ENCODE measurements around the gene ADAM8. TPM values are rescaled to one million over a fixed set of nuclear protein-coding genes. Genes with fewer than 3 reads are reported as not detected.

The ADAM8 gene
- total and polyA plus RNA-seq, 10 of the 15 experiments (the other 5 are each of a cell fraction or from before 2014, with no cell fraction given): 0.37 to 92.7 (median 21.7) TPM

- 61% methylated on average over 11 of the region's 11 CpGs for WGBS (ENCODE audit: insufficient coverage, insufficient replicate concordance, low lambda C conversion rate, missing lambda C conversion rate)
- no peak for DNase-seq (ENCODE audit: low read depth, low spot score)
- ChIA-PET POLR2A (no interaction called here), SMC1A (ENCODE audit: uncharacterized antibody, unreplicated experiment) (no interaction called here), CTCF (no interaction called here), RAD21 (ENCODE audit: unreplicated experiment) (no interaction called here)
- no peak for ATAC-seq
- Histone ChIP-seq H3K36me3 (ENCODE audit: control insufficient read depth in 2 of 2, insufficient read depth in 2 of 2, low read length in 1 of 2) (no peaks in the 10 kb centered on the region), H3K27ac (ENCODE audit: control insufficient read depth, insufficient read depth) (no peak overlapping the region), H3K9me3 (replicated peaks; ENCODE audit: control insufficient read depth, insufficient read depth, low read length) (no peaks in the 10 kb centered on the region), H2AFZ (ENCODE audit: control insufficient read depth, low read depth, low read length) (no peak overlapping the region), H4K20me1 (ENCODE audit: control insufficient read depth, insufficient read depth) (no peaks in the 10 kb centered on the region), H3K79me2 (ENCODE audit: control insufficient read depth, insufficient read depth, low read length) (no peaks in the 10 kb centered on the region), H3K4me2 (ENCODE audit: control insufficient read depth, insufficient read depth) (no peak overlapping the region), H3K9ac (ENCODE audit: control insufficient read depth, insufficient read depth, low read length) (no peak overlapping the region), H3K4me1 (ENCODE audit: control insufficient read depth, insufficient read depth, low read length) (no peaks in the 10 kb centered on the region), H3K27me3 (replicated peaks in 1 of 2; ENCODE audit: control insufficient read depth in 2 of 2, insufficient read depth in 2 of 2, low read length in 1 of 2) (peaks cover 0 to 3% of the 10 kb centered on the region in 2 experiments; a peak in 2 of 4 replicates), H3K4me3 (no peak overlapping the region)
- intact Hi-C loops (cut with micrococcal nuclease; ENCODE audit: unreplicated experiment) (no loop called here), in situ Hi-C loops (cut with MboI) (no loop called here)
- FAIRE-seq: no peak
- BruUV-seq (replicated peaks): no TSS peak
- no peak for TF ChIP-seq ZNF592 (IDR thresholded peaks at IDR 0.05)
- TF ChIP-seq SIN3A (IDR thresholded peaks at IDR 0.05; ENCODE audit: low read depth, low read length): no peak
- TF ChIP-seq CHD1 (IDR thresholded peaks at IDR 0.05; ENCODE audit: low read depth, low read length): no peak
- no peak for TF ChIP-seq FOS (IDR thresholded peaks at IDR 0.05; ENCODE audit: borderline replicate concordance, extremely low read depth, insufficient read length)
- no peak for TF ChIP-seq EED (IDR thresholded peaks at IDR 0.05; ENCODE audit: low read depth)
- no peak for TF ChIP-seq ETV6 (conservative IDR thresholded peaks at IDR 0.05 in 1 of 2, IDR thresholded peaks at IDR 0.05 in 1 of 2; ENCODE audit: borderline replicate concordance in 1 of 2, low read depth in 1 of 2)
- no peak for TF ChIP-seq CEBPB (IDR thresholded peaks at IDR 0.05; ENCODE audit: borderline replicate concordance in 1 of 2, low read depth in 2 of 2, low read length in 2 of 2)
- TF ChIP-seq MYC (IDR thresholded peaks at IDR 0.05; ENCODE audit: insufficient read depth, insufficient read length, insufficient replicate concordance, low read length, severe bottlenecking): no peak
- no peak for TF ChIP-seq HDAC6 (IDR thresholded peaks at IDR 0.05; ENCODE audit: unreplicated experiment)
- no peak for TF ChIP-seq BCL11A (IDR thresholded peaks at IDR 0.05; ENCODE audit: low read depth, low read length)
- no peak for TF ChIP-seq ZBTB11 (CRISPR knock-in tag; IDR thresholded peaks at IDR 0.05)
- no peak for TF ChIP-seq SREBF1 (IDR thresholded peaks at IDR 0.05; ENCODE audit: low read length)
- no peak for TF ChIP-seq ELK1 (IDR thresholded peaks at IDR 0.05; ENCODE audit: low read depth, low read length)
- TF ChIP-seq HDAC2 (IDR thresholded peaks at IDR 0.05): no peak
- no peak for TF ChIP-seq BHLHE40 (IDR thresholded peaks at IDR 0.05; ENCODE audit: borderline replicate concordance in 1 of 2, low read depth in 2 of 2, low read length in 1 of 2)
- no peak for TF ChIP-seq SP1 (IDR thresholded peaks at IDR 0.05; ENCODE audit: low read depth, low read length)
Observed at GRCh38 chr10:133231946-133232574, 44.6 kb downstream of the ADAM8 start.
